Measurements from ENCODE around the gene UBE2QL1.

Gene UBE2QL1

GRCh38 chr5:6430418-6431028, 18.1 kb upstream of the UBE2QL1 start:
- DNase-seq, result no peak

DNA sequence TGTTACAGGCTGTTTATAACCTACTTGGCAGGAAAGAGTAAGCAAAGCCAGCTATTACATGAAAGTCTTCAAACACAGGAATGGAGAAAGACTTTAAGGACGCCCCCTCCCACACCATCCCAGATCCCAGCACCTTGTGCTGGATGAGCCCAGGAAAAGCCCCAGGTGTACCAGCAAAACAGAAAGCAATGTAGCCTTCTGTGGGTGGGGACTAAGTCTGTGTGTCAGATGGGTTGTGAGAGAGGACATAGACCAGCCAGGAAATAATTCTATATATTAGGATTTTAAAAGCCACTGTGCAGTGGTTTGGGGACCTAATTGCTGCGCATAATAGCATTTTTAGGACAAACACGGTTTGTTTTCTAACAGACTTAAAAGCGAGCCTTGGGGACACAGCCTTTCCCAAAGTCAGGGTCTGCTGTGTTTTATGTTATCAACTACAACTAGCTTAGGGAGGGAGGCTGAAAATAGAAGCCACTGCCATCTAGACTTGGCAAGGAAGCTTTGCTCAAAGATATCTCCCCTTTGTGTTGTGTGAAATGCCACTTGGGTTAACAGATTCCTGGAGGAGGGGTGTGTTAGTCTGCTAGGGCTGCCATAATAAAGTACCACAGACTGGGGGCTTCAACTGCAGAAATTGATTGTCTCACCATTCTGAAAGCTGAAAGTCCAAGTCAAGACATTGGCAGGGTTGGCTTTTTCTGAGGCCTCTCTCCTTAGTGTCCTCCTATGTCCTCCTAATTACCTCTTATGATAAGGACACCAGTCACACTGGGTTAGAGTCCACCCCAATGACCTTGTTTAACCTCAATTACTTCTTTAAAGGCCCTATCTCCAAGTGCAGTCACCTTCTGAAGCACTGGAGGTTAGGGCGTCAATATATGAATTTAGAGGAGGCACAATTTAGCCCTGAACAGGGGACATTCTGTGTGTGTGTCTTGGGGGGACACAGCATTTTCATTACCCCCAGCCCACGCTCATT, 17.2 kb upstream of the UBE2QL1 start:
- no peak for DNase-seq

DNA sequence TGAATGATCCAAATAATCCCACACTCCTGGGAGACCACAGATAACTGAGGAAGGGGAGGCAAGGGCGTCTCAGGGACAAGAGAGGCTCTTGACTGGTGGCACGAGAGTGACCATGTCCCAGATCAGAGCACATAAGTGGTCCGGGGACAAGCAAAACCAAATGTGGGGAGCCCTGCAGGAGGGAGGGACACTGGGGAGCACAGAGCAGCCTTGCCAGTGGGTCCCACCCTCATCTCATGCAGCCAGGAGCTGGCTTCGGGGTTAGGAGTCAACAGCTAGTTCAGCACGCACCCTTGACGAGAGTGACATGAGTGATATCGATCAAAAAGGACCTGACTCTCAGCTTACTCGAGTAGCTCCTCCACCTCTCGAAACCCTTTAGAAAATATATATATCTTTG, 16.5 kb upstream of the UBE2QL1 start:
- DNase-seq, result no peak

- DNase-seq, result no peak
These were observed 13.9 kb upstream of the UBE2QL1 start for GRCh38 chr5:6434731-6435130.

DNA sequence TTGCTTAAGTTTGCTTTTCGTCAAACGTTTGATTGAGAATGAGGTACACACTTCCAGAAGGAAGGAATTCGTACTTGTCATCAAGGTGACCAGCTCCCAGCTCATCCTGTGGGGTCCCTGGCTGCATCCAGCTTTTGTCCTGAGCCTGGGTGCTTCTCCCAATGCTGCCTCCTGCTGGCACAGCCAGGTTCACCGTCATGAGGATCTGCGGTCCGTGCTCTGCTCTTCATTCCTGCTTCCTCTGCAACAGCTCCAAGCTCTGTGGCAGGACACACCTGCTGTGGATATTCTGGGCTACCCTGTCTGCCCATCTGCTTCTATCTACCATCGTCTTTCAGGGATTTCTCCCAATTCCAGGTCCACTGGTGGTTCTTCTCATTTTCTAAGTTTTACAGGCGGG, 13.3 kb upstream of the UBE2QL1 start:
- no peak for DNase-seq

GRCh38 chr5:6436715-6437331, 11.8 kb upstream of the UBE2QL1 start:
- DNase-seq, result no peak

DNA sequence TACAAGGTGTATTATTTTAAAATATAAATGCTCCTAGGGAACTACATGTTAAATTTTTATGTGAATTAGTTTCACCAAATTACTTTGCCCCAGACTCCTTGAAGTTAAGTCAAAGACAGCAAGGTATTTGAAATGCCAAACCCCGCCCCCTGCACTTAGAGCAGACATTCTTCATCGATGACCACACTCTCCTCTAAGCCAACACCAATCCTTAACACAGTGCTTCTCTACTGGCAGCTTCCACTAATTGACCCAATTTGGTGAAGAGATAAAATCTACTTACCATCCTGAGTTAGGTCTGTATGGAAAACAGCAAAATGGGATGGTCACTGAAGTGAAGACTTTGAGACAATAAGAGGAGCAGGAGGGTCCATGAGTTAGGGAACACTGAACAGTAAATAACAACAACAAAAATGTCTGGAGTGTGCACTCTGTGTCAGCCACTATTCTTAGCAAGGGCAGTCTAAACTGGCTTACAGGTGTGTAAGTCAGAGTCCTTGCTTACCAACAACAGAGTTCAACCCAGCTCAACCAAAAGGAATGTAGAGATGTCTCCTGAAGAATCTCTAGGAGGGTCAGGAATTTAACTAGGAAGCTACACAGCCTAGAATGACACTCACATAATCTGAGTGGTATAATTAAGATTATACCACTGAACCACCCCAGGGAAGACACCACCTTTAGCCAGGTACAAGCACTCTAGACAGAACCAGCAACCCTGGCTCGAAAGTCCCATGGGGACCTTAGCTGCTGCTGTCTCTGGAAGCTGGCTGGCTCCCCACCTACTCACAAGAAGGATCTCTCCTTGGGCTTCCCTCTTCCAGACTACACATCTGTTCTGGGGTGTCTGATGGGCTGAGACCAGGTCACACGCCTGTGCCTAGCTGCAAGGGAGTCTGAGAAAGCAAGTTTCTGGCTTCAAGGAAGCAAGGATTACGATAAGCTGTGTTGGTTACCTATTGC, 8.8 kb upstream of the UBE2QL1 start:
- DNase-seq, result no peak

DNA sequence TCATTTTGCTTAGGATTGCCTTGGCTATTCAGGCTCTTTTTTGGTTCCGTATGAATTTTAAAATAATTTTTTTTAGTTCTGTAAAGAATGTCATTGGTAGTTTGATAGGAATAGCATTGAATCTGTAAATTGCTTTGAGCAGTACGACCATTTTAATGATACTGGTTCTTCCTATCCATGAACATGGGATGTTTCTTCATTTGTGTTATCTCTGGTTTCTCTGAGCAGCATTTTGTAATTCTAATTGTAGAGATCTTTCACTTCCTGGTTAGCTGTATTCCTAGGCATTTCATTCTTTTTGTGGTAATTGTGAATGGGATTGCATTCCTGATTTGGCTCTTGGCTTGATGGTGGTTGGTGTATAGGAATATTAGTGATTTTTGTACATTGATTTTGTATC, 6.3 kb upstream of the UBE2QL1 start:
- no peak for DNase-seq

GRCh38 chr5:6443326-6443725, 5.3 kb upstream of the UBE2QL1 start:
- DNase-seq, result no peak

- no peak for DNase-seq
These were observed 2.6 kb upstream of the UBE2QL1 start for GRCh38 chr5:6446042-6446441.

DNA sequence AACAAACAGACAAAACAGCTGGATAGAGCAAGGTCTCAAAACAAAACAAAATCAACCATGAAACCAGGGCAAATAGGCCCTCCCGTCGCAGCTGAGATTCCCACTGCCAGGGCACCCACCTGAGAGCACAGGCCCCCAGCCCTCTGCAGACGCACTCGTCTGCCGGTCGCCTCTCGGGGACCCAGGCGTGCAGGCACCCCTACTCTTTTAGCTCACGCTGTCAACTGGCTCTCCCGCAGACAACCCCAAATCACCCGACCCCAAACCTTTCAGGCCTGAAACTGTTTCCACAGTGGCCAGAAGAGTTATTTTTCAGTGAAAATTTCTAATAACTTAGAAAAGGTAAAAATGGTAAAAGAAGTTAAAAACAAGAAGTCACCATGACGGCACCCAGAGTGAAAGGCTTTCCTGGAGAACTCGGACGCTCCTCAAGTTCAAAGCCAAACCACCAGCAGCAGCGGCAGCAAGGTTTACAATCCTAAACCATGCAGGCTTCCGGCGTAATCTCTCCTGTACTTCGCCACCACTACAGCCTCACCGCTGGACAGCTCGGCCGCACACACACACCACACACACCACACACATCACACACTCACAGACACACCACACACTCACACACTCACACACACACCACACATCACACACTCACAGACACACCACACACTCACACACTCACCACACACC, 1.9 kb upstream of the UBE2QL1 start:
- DNase-seq, result no peak

GRCh38 chr5:6447384-6448140, 1.1 kb upstream of the UBE2QL1 start:
- no peak for DNase-seq

DNA sequence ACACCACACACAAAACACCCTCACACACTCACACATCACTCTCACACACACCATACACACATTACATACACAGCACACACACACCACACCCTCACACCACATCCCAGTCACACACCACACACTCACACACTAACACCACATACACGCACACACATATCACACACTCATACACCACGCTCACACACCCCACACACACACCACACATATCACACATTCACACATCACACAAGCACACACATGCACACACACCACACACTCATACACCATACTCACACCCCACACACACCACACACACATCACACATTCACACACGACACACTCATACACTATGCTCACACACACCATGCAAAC, 543 bp upstream of the UBE2QL1 start:
- DNase-seq, result no peak

GRCh38 chr5:6449465-6450158, 953 bp downstream of the UBE2QL1 start:
- DNase-seq, result no peak

DNA sequence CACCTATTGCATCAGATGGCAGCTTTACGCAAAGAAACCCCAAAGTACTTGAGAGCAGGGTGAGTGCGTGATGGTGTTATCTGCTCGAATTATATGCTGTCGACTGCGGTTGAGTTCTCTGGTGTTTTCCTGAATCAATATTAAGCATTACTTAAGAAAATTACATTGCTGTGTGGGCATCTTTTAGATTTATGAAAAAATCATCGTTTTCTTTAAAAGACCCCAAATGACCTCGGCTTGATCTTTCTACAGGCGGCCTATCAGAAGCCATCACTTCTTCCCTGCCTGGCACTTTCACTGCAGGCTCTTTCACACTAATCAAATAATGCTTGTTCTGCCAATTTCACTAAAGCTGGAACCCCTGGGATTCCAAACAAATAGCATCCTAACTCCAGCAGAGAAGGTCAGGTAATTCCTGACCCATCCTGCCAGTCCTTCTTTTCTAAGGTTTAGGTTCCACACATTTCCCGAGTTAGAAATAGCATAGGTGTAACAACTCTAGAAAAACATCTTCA, 1.7 kb downstream of the UBE2QL1 start:
- DNase-seq, result no peak

DNA sequence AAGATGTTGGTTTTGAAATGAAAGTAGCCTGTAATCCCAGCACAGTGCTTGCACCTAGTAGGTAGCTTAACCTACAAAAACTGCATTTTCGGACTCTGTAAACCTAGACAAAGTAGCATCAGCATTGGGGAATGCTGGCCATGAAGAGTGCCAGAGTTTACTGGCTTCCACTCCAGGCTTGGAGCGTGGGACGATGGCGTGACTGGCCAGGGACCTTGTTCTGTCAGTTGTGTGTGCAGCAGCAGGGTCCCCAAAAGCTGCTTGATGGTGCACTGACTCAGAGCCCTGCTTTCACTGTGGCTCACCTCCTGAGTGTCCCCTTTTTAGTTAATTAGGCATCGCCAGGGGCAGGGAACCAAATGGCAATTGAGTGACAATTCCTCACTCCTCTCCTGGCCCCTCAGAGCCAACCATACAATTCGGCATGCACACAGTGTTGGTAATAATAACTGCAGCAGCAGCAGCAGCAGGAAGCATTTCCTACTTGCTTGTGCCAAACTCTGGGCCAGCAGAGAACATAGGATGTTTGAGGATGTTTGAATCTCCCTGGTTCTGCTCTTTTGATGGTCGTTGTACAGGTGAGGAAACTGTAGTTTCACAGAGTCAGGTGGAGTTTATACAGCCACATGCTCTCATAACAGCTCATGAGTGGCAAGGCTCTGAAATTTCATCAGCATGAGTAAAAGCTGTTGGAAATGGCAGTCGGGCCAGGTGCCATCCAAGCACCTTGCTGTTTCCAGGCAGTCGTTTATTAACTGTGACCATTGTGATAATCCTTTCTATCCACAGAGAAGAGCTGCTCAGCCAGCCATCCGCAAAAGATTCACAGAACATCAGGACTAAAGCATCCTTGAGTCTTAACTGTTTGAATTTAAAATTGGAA, 4.2 kb downstream of the UBE2QL1 start:
- no peak for DNase-seq

- DNase-seq, result no peak
These were observed 5.4 kb downstream of the UBE2QL1 start for GRCh38 chr5:6453937-6454560.

DNA sequence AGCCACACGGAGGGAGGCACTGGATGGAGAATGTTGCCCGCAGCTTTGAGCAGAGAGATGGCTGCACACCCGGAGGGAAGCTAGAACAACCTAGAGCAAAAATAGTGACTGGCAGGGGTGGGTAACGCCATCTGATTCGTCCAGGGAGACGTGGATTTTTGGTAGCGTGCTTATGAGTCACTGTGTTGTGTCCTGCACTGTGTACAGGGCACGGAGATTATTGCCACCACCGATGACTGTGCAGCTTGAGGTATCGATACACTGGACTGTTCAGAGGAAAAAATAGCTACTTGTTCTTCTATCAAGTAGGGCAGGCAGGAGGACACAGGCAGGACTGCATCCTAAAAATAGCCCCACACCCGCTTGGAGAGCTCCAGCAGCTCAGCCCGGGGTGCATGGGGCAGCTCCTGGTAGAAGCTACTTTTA, 6.0 kb downstream of the UBE2QL1 start:
- DNase-seq, result no peak
